Activated T-helper 1 cell treated with Interleukin-2 at 50 U/mL for 16 hours (primary cell): ENCODE data around the gene CCDC183.

ENCODE experiments used
- DNase-seq: peaks from one replicate; pipeline ENCODE4 v3.0.0-alpha.2; 2020; ENCODE audit warnings: low read depth

The CCDC183 gene

GRCh38 chr9:136849960-136850865 lies 54.1 kb downstream of the CCDC183 start:
- DNase-seq, result no peak

- DNase-seq, result no peak
Observed at GRCh38 chr9:136850866-136851775, 55.0 kb downstream of the CCDC183 start.

GRCh38 chr9:136851941-136852663 lies 56.0 kb downstream of the CCDC183 start, which contains the start of gene MAMDC4:
Gene MAMDC4 (plus strand): TSS chr9:136852346. CDS start chr9:136852417, 71 bp downstream.
- DNase-seq, result no peak

GRCh38 chr9:136852664-136853595 lies 56.8 kb downstream of the CCDC183 start:
- DNase-seq, result no peak

GRCh38 chr9:136853596-136854112 lies 57.5 kb downstream of the CCDC183 start:
- no peak for DNase-seq

- no peak for DNase-seq
Observed at GRCh38 chr9:136854113-136854841, 58.1 kb downstream of the CCDC183 start.

GRCh38 chr9:136854842-136855460 lies 58.8 kb downstream of the CCDC183 start:
- DNase-seq, result no peak

GRCh38 chr9:136855461-136856078 lies 59.4 kb downstream of the CCDC183 start:
- DNase-seq, result no peak

- DNase-seq, result no peak
Observed at GRCh38 chr9:136856079-136856476, 59.9 kb downstream of the CCDC183 start.

- no peak for DNase-seq
Observed at GRCh38 chr9:136856541-136857141, 60.5 kb downstream of the CCDC183 start.

GRCh38 chr9:136857166-136857565 lies 61.0 kb downstream of the CCDC183 start:
- no peak for DNase-seq
